ENCODE results near the gene CYP2W1. TPM values are rescaled to one million over a fixed set of nuclear protein-coding genes. Genes with fewer than 3 reads are reported as not detected.
A peak's percentile ranks its signal among the peaks of the same experiment; 100 is the strongest.

The CYP2W1 gene
- total and polyA plus RNA-seq, 10 of the 15 experiments (the other 5 are each of a cell fraction or from before 2014, with no cell fraction given): not detected

- no peak for TF ChIP-seq ZNF687 (IDR thresholded peaks at IDR 0.05)
- no peak for TF ChIP-seq HDGF (IDR thresholded peaks at IDR 0.05)
- TF ChIP-seq EED (IDR thresholded peaks at IDR 0.05; ENCODE audit: low read depth): no peak
- TF ChIP-seq STAT3 (IDR thresholded peaks at IDR 0.05; ENCODE audit: low read depth, low read length): no peak
- no peak for TF ChIP-seq CUX1 (IDR thresholded peaks at IDR 0.05; ENCODE audit: insufficient replicate concordance, low read depth, low read length)
- no peak for TF ChIP-seq SKIL (IDR thresholded peaks at IDR 0.05; ENCODE audit: low read depth, poor library complexity, severe bottlenecking)
- no peak for TF ChIP-seq NR2C1 (IDR thresholded peaks at IDR 0.05)
- TF ChIP-seq CTCF (IDR thresholded peaks at IDR 0.05 in 2 of 3, conservative IDR thresholded peaks at IDR 0.05 in 1 of 3; ENCODE audit: control insufficient read depth in 2 of 3, extremely low read depth in 1 of 3, insufficient read depth in 1 of 3, low read depth in 3 of 3, low read length in 3 of 3): peak in 2 of 3 experiments; percentile 18 to 19; a peak in 2 of 6 replicates
These were observed 19.5 kb upstream of the CYP2W1 start (continued) for GRCh38 chr7:963236-964078.
